K562 (cell line): Measurements from ENCODE around the gene FPR1. TPM values are rescaled to one million over a fixed set of nuclear protein-coding genes. Genes with fewer than 3 reads are reported as not detected.

Source experiments
- BCL6 ChIP-seq: fragments of 250-450 bp; sonication (Bioruptor Pico); IDR thresholded peaks from 2 replicates; pipeline ENCODE4 v1.4.0; 2020
- E2F4 ChIP-seq: sonication (generic); formaldehyde crosslinking; IDR thresholded peaks from 2 replicates; pipeline ENCODE4 v1.8.0; 2022; ENCODE audit warnings: mild to moderate bottlenecking, low read depth, missing genetic modification reagents
- ELF4 ChIP-seq: fragments of 450-650 bp; formaldehyde crosslinking; IDR thresholded peaks from 2 replicates; pipeline ENCODE4 v1.4.0; 2022; ENCODE audit warnings: missing genetic modification characterization
- FOXM1 ChIP-seq, 2 experiments: fragments of 450-650 bp in 1 of 2; sonication (generic) in 1 of 2; formaldehyde crosslinking in 1 of 2; IDR thresholded peaks; 2 replicates each; pipeline versions ENCODE4 v1.6.1 to v1.9.0; 2017 to 2022; ENCODE audit warnings: low read depth in 2 of 2, mild to moderate bottlenecking in 2 of 2, missing genetic modification reagents in 1 of 2, moderate library complexity in 1 of 2
- NR2C2 ChIP-seq, 2 experiments: fragments of 200-800 bp in 1 of 2; sonication (Bioruptor generic) in 1 of 2; sonication (generic) in 1 of 2; formaldehyde crosslinking in 1 of 2; IDR thresholded peaks; 2 replicates each; pipeline versions ENCODE4 v1.6.1 to v1.8.0; 2016 to 2022; ENCODE audit warnings: mild to moderate bottlenecking in 1 of 2, missing compliant biosample characterization in 1 of 2, missing genetic modification characterization in 1 of 2, missing genetic modification reagents in 1 of 2
- PBX2 ChIP-seq, 2 experiments: IDR thresholded peaks in 1 of 2; conservative IDR thresholded peaks in 1 of 2; 2 replicates each; pipeline ENCODE4 v1.6.1; 2016; ENCODE audit warnings: low read depth in 2 of 2, mild to moderate bottlenecking in 1 of 2, missing compliant biosample characterization in 1 of 2, missing genetic modification characterization in 1 of 2, moderate library complexity in 1 of 2
- PHB ChIP-seq: fragments of 250-450 bp; sonication (Bioruptor Pico); IDR thresholded peaks from 2 replicates; pipeline ENCODE4 v1.5.0; 2021
- TGIF2 ChIP-seq: sonication (generic); formaldehyde crosslinking; IDR thresholded peaks from 2 replicates; pipeline ENCODE4 v1.8.1; 2022; ENCODE audit warnings: mild to moderate bottlenecking, missing genetic modification reagents, moderate library complexity
- ZBTB40 ChIP-seq, 2 experiments: fragments of 450-650 bp in 1 of 2; sonication (generic) in 1 of 2; formaldehyde crosslinking in 1 of 2; IDR thresholded peaks; 2 replicates each; pipeline versions ENCODE4 v1.7.1 to v1.9.0; 2016 to 2022; ENCODE audit warnings: inconsistent platforms in 1 of 2, mild to moderate bottlenecking in 1 of 2, missing genetic modification reagents in 1 of 2
- ZNF165 ChIP-seq: fragments of 250-450 bp; sonication (Bioruptor Pico); IDR thresholded peaks from 2 replicates; pipeline ENCODE4 v1.4.0; 2020; ENCODE audit warnings: borderline replicate concordance
- ZNF253 ChIP-seq: fragments of 250-450 bp; sonication (Bioruptor Pico); conservative IDR thresholded peaks from 2 replicates; pipeline ENCODE4 v1.6.1; 2021; ENCODE audit warnings: mild to moderate bottlenecking
- polyA plus RNA-seq, 8 experiments: library from polyadenylated mRNA; depleted of rRNA in 4 of 8; stranded (reverse) in 5 of 8; unstranded in 3 of 8; fragments of >200 nt; fragmentation: Nextera tagmentation in 2 of 8; fragmentation: Illumina TruSeq in 1 of 8; extraction: Ambion mirVana in 2 of 8; extraction: Trizol in 1 of 8; gene quantifications; 2 replicates each; pipeline versions ENCODE4 v1.2.1 to v1.2.3, GENCODE V29; 2011 to 2014; ENCODE audit warnings: inconsistent platforms in 1 of 8, missing spikeins in 1 of 8
- total RNA-seq, 7 experiments: library from RNA; depleted of rRNA in 6 of 7; stranded (reverse); fragments of >200 nt in 6 of 7; fragmentation: Illumina TruSeq in 2 of 7; extraction: Trizol in 2 of 7; gene quantifications; 2 replicates each; pipeline versions ENCODE4 v1.2.1 to v1.2.3, GENCODE V29; 2011 to 2021; ENCODE audit warnings: low replicate concordance in 1 of 7

The FPR1 gene
- total and polyA plus RNA-seq, 9 of the 15 experiments (the other 6 are each of a cell fraction or from before 2014, with no cell fraction given) = 0.06 to 0.25 (median 0.14) TPM; not detected in 4

- no peak for TF ChIP-seq ZBTB40 (IDR thresholded peaks at IDR 0.05)
- no peak for TF ChIP-seq ZBTB40 (CRISPR knock-in tag; IDR thresholded peaks at IDR 0.05)
- no peak for TF ChIP-seq ZNF165 (CRISPR knock-in tag)
- TF ChIP-seq TGIF2 (CRISPR knock-in tag) = no peak
- peak; percentile 66; the same call in 1 of the 2 replicates for TF ChIP-seq FOXM1 (IDR thresholded peaks at IDR 0.05; ENCODE audit: low read depth)
- no peak for TF ChIP-seq FOXM1 (CRISPR knock-in tag; IDR thresholded peaks at IDR 0.05; ENCODE audit: low read depth)
- TF ChIP-seq ZNF253 (CRISPR knock-in tag) = no peak
- TF ChIP-seq BCL6 (CRISPR knock-in tag) = 0 out of 2 replicates have a peak, but pooled peaks have one; percentile 16
- no peak for TF ChIP-seq PHB
- TF ChIP-seq E2F4 = no peak
- 0 out of 2 replicates have a peak, but pooled peaks have one; percentile 56 for TF ChIP-seq ELF4
- TF ChIP-seq NR2C2 (CRISPR knock-in tag; IDR thresholded peaks at IDR 0.05) = no peak
- no peak for TF ChIP-seq NR2C2 (tag; IDR thresholded peaks at IDR 0.05)
- TF ChIP-seq PBX2 (CRISPR knock-in tag; IDR thresholded peaks at IDR 0.05; ENCODE audit: low read depth) = no peak
- TF ChIP-seq PBX2 (tag; conservative IDR thresholded peaks at IDR 0.05; ENCODE audit: low read depth) = no peak
These were observed 44.6 kb upstream of the FPR1 start (continued) for GRCh38 chr19:51796195-51796679.
